Mucosa of gallbladder (tissue), 1 donor: ENCODE measurements around the gene KMT2E. TPM values are rescaled to one million over a fixed set of nuclear protein-coding genes. Genes with fewer than 3 reads are reported as not detected.
A peak's percentile ranks its signal among the peaks of the same experiment; 100 is the strongest.
"Not testable (repeated sequence)": the region's sequence is repeated elsewhere in the genome, so short reads cannot be mapped to it uniquely, and the experiment has no call there.

Experiments used
- DNase-seq: peaks from one replicate; pipeline ENCODE4 v3.0.0-alpha.2; 2020; ENCODE audit warnings: low spot score
- total RNA-seq: library from RNA; stranded (reverse); gene quantifications from one replicate; pipeline ENCODE4 v1.2.1, GENCODE V29; 2021
- donor health status: DM: no; HTN: no; CAD: no.

The KMT2E gene
- 81.5 TPM for total RNA-seq

- DNase-seq: peak; percentile 92
These were observed at the start of gene KMT2E for GRCh38 chr7:105013816-105014692. Gene KMT2E (plus strand): TSS chr7:105014205. CDS start chr7:105040953, 26,748 bp downstream.

DNA sequence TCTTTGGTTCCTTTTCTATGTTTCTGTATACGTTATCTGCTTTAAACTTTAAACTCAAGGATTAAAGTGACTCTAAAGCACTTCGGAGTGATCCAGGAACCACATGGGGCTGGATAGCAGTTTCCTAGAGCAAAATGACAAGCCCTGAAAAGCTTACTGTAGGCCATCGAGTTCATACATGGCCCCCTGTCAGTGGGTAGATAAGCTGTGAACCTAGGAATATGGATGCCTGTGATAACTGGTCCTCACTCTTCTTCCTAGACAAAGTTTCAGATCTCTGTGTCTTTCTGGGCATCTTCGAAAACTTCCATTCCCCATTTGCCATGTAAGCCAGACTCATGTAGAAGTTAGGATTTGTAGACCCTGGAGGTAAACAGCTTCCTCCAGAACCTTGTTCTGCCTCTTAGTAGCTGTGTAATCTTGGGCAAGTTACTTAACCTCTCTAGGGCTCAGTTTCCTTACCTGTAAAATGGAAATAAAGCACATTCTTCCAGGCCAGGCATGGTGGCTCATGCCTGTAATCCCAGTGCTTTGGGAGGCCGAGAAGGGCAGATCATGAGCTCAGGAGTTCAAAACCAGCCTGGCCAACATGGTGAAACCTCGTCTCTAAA is 49.3 kb upstream of the KMT2E start:
- DNase-seq: no peak

DNA sequence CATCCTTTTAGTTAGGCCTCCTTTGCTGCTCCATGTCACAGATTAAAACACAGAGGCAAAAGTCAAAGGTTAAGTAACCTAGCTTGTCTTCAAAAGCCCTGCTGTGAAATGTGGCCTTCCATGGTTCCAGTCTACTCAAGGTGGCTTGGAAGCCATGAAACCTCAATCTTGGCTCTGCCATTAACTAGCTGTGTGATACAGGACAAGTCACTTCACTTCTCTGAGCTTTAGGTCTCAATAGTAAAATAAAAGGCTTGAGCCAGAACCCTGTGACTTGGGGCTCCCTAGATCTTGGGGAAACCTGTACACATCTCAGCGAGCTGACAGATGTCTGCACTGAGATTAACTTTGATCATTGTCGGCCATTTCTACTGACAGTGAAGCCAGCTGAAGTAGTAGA is 48.0 kb upstream of the KMT2E start:
- no peak for DNase-seq

- DNase-seq: no peak
These were observed 46.9 kb upstream of the KMT2E start for GRCh38 chr7:104967088-104967487.

DNA sequence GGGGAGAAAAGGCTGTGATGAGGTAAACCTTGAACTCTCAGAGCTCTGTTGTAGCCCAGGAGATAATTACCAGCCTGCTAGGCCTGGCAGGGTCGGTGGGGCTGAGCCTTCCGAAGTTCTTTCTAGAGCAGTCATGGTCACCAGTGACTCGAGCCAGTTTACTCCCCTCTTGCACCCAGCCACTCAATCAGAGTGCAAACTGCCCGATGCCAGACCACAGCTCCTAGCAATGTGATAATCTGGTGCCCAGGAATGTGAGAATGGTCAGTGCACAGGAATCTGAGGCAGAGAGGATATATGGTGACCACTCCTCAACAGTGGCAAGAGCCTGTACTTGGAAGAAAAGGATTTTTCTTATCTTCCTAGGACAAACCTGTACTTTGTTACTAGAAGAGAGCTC is 46.4 kb upstream of the KMT2E start:
- no peak for DNase-seq

- DNase-seq: no peak
These were observed 45.4 kb upstream of the KMT2E start for GRCh38 chr7:104968648-104969047.

DNA sequence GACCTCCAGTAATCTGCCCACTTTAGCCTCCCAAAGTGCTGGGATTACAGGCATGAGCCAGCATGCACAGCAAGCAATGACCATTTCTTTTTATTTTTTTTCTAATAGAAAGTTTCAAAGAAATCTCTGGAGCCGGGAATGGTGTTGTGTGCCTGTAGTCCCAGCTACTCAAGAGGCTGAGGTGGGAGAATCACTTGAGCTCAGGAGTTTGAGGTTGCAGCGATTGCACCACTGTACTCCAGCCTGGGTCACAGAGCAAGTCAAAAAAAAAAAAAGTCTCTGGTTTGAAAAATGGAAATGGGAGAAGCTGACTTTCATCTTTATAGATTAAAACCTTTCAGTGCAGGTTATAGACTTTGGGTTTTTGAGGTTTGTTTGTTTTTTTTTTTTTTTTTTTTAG is 44.8 kb upstream of the KMT2E start:
- no peak for DNase-seq

DNA sequence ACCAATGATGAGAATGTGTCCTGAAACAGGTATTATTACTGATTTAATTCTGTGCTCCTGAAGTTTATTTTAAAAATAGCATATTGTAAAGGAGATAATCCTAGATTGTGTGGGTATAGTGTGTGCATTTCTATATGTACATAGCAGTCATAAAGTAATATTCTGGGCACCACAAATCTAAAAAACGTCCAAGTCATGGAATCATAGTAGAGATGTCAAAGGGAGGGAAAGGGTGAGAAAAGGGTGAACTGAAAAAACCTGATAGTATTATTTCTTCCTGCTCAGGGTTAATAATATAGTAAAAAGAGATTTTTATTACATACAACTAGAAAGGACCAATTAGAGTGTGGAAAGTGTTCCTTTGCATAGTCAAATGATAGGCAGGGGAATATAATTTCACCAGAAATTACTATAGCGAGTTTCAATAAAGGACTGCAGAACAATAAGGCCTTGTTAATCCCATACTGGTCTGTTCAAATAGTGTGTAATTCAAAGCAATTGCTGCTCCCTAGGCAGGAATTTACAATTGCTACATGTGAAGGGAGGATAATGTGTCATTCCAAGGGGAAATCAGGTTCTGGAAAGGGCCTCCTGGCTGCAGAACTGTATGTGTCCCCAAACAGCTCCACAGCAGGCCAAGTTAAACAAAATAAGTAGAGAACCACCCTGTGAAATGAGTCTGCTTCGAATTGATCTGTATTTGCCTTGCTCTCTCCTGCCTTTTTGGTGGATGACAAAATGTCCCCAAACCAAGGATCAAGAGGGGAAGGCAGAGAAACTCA is 42.5 kb upstream of the KMT2E start:
- DNase-seq: no peak

GRCh38 chr7:104972500-104972899 is 41.5 kb upstream of the KMT2E start:
- DNase-seq: no peak

DNA sequence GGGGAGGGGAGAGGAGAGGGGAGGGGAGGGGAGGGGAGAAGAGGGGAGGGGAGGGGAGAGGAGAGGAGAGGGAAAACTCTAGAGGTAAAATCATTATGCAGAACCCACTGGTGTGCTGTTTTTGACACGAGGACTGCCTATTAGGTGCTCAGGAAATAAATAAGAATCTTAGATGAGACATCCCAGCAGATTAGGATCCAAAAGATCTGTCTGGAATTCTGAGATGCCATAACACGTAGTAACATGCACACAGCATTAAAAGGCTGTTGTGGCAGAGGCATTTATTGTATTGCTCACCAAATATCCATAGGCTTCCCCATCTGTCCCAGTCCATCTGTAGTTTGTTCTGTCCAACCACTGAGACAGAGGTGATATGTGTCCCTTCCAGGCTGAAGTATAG is 40.8 kb upstream of the KMT2E start:
- DNase-seq: no peak

DNA sequence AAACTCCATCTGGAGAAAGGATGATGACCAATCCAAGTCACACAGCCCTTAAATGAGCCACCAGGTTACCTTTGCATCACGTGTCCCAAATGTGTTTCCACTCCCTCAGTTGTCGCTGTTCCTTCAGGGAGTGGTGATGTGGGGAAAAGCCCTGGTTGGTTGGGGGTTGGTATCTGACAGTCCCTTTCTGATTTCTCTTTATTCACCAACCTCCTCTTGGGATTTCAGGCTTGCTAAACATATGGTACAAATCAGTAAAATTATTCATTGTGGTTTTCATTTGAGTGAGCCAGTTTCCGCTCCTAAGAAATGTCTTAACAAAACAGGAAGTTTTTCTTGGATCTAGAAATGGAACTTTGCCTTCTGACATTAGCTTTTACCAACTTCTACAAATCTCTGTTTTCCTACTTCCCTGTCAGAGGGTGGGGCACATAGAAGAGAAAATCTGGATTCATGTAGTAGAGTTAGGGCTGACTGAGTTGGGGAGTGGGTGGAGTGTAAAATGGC is 40.0 kb upstream of the KMT2E start:
- no peak for DNase-seq

DNA sequence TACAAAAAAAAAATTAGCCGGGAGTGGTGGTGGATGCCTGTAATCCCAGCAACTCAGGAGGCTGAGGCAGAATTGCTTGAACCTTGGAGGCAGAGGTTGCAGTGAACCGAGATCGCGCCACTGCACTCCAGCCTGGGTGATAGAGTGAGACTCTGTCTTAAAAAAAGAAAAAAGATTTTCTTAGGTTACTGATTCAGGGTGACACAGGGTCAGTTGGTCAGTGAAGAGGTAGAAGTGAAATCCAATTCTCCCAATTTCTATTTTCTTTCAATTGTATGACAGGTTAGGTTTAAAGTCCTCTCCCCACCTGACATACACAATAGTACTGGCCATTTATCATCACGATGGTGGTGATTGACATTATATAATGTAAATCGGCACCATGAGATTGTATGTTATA is 38.5 kb upstream of the KMT2E start:
- not testable (repeated sequence) for DNase-seq

GRCh38 chr7:104976966-104977636 is 36.9 kb upstream of the KMT2E start:
- DNase-seq: no peak

DNA sequence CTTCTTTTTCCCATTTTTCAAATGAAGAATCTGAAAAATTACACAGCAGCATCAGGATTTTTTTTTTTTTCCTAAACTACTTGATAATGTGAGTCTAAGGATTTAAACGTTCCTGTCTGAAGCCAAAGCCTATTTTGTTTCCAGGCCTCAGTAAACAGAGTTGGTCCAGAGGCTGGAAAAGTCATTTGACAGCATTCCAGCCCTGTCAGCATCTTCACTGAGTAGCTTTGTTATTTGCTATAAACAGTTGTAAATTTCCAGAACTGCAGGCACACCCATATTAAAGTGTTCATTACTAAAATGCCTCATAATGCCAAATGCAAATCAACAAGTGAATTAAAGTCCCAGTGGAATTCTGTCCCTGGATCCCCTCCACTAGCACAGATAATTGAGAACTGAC is 35.5 kb upstream of the KMT2E start:
- no peak for DNase-seq

DNA sequence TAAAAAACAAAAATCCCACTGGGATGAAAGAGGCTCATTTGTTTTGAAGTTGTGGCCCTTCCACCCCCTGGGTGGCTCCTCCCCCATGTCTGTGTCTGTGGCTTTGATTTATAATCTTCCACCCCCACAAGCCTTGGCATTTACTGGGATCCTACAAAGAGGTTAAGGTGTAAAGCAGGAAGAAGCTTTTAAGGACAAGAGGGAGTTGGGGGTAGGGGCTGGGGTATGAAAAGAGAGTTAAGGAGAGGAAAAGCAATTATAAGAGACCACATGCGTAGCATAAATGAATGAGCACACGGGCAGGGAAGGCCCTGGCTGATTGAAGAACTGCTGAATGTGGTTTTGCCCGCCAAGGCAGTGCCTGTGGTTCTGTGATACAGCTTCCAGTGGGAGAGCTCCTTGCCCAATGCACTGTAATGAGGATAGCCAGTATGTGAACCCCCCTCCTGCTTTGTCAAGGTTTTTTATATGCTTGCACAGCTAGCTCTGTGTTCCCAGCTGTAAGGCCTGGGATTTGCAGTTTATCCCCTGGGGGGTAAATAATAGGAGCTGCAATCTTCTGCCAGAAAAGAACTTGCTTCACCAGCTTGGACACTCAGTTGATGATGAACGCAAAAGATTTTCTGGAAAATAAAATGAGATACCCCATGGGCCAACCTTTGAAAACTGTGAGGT is 34.7 kb upstream of the KMT2E start:
- no peak for DNase-seq

- no peak for DNase-seq
These were observed 33.6 kb upstream of the KMT2E start for GRCh38 chr7:104980440-104980839.

DNA sequence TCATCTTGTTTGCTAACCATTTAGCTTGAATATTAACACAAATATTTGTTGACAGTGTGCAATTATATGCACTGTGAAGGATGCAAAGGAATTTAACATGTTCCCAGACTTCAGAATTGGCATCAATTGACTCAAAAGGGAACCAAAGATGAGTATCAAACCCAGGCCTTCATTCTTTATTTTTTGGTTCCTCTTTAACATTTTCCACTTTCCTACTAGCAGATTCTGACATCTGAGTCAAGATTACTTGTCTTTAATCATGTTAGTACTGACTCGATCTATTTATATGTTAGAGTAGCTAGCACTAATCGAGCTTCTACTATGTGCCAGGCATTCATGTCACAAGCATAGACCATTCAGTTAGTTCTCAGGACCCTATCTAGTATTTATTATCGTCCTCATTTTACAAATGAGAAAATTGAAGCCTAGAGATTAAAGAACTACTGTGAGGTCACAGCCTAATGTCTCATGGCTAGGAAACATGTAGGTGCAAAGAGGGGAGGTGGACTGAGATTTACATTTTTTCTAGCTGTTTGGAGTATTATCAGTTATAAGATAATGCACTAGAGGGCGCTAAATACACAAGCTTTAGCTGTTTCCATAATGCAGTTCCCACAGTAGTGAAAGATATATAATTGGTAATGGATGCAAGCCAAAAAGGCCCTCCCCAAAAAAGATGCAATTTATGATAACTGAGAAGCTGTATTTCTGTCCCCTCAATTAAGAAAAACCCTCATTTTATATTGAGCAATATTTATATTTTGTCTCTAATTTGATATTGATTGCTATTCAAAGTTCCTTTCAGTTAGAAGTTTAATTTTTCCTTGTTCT is 32.9 kb upstream of the KMT2E start:
- no peak for DNase-seq

- no peak for DNase-seq
These were observed 32.4 kb upstream of the KMT2E start for GRCh38 chr7:104981672-104982037.

- no peak for DNase-seq
These were observed 31.5 kb upstream of the KMT2E start for GRCh38 chr7:104982308-104983075.
